ENCODE measurements around the gene CCDC138.

CCDC138 gene

GRCh38 chr2:108823286-108823685 is 36.7 kb downstream of the CCDC138 start:
- Histone ChIP-seq H3K27me3 (replicated peaks; ENCODE audit: control insufficient read depth, insufficient read depth, low read length) (no peaks in the 10 kb centered on the region), H3K4me3 (replicated peaks; ENCODE audit: low read depth, low read length) (no peak overlapping the region), H3K36me3 (ENCODE audit: control insufficient read depth, insufficient read depth, low read length) (peaks cover 3% of the 10 kb centered on the region)
- no peak for DNase-seq (ENCODE audit: extremely low read depth, insufficient read length)
- no peak for TF ChIP-seq CTCF (IDR thresholded peaks at IDR 0.05; ENCODE audit: insufficient read depth, low read length, poor library complexity, severe bottlenecking)

GRCh38 chr2:108824316-108825070 is 37.9 kb downstream of the CCDC138 start:
- H3K36me3 ChIP-seq (ENCODE audit: control insufficient read depth, insufficient read depth, low read length) = no peaks in the 10 kb centered on the region
- no peak overlapping the region for H3K4me3 ChIP-seq (replicated peaks; ENCODE audit: low read depth, low read length)
- TF ChIP-seq CTCF (IDR thresholded peaks at IDR 0.05; ENCODE audit: insufficient read depth, low read length, poor library complexity, severe bottlenecking) = no peak

GRCh38 chr2:108825254-108825653 is 38.7 kb downstream of the CCDC138 start:
- H3K36me3 ChIP-seq (ENCODE audit: control insufficient read depth, insufficient read depth, low read length) = no peaks in the 10 kb centered on the region
- no peak for TF ChIP-seq CTCF (IDR thresholded peaks at IDR 0.05; ENCODE audit: insufficient read depth, low read length, poor library complexity, severe bottlenecking)
- no peak for DNase-seq (ENCODE audit: extremely low read depth, insufficient read length)
- no peak overlapping the region for H3K4me3 ChIP-seq (replicated peaks; ENCODE audit: low read depth, low read length)
- no peaks in the 10 kb centered on the region for H3K27me3 ChIP-seq (replicated peaks; ENCODE audit: control insufficient read depth, insufficient read depth, low read length)

More at GRCh38 chr2:108824316-108825070, 37.9 kb downstream of the CCDC138 start:
- H3K27me3 ChIP-seq (replicated peaks; ENCODE audit: control insufficient read depth, insufficient read depth, low read length) = no peaks in the 10 kb centered on the region
- DNase-seq (ENCODE audit: extremely low read depth, insufficient read length) = no peak

- no peak for TF ChIP-seq CTCF (IDR thresholded peaks at IDR 0.05; ENCODE audit: insufficient read depth, low read length, poor library complexity, severe bottlenecking)
- no peak overlapping the region for H3K4me3 ChIP-seq (replicated peaks; ENCODE audit: low read depth, low read length)
- H3K27me3 ChIP-seq (replicated peaks; ENCODE audit: control insufficient read depth, insufficient read depth, low read length) = no peaks in the 10 kb centered on the region
- H3K36me3 ChIP-seq (ENCODE audit: control insufficient read depth, insufficient read depth, low read length) = no peaks in the 10 kb centered on the region
- DNase-seq (ENCODE audit: extremely low read depth, insufficient read length) = no peak
Measured at GRCh38 chr2:108825736-108826135, 39.2 kb downstream of the CCDC138 start.

- no peak for DNase-seq (ENCODE audit: extremely low read depth, insufficient read length)
- TF ChIP-seq CTCF (IDR thresholded peaks at IDR 0.05; ENCODE audit: insufficient read depth, low read length, poor library complexity, severe bottlenecking) = no peak
- Histone ChIP-seq H3K27me3 (replicated peaks; ENCODE audit: control insufficient read depth, insufficient read depth, low read length) (no peaks in the 10 kb centered on the region), H3K4me3 (replicated peaks; ENCODE audit: low read depth, low read length) (no peak overlapping the region), H3K36me3 (ENCODE audit: control insufficient read depth, insufficient read depth, low read length) (no peaks in the 10 kb centered on the region)
Measured at GRCh38 chr2:108829578-108830310, 43.2 kb downstream of the CCDC138 start.

All from GM06990 (cell line).